Suprapubic skin (tissue), 4 donors: Measurements from ENCODE around the gene IST1. TPM values are rescaled to one million over a fixed set of nuclear protein-coding genes. Genes with fewer than 3 reads are reported as not detected.

ENCODE experiments used
- DNase-seq, 2 donors: peaks; one replicate each; pipeline ENCODE4 v3.0.0-alpha.2; 2019; ENCODE audit warnings: low spot score in 2 of 2
- H3K27ac ChIP-seq: fragments of 200-600 bp; sonication (generic); one replicate; pipeline ENCODE4 v1.5.1; 2019
- H3K27me3 ChIP-seq: fragments of 200-600 bp; sonication (generic); one replicate; pipeline ENCODE4 v1.5.1; 2019
- H3K36me3 ChIP-seq: fragments of 200-600 bp; sonication (generic); one replicate; pipeline ENCODE4 v1.5.1; 2019
- H3K4me1 ChIP-seq: fragments of 200-600 bp; sonication (generic); one replicate; pipeline ENCODE4 v1.5.1; 2019
- H3K4me3 ChIP-seq: fragments of 200-600 bp; sonication (generic); one replicate; pipeline ENCODE4 v1.5.1; 2019; ENCODE audit warnings: mild to moderate bottlenecking
- H3K9me3 ChIP-seq: fragments of 200-600 bp; sonication (generic); one replicate; pipeline ENCODE4 v1.5.1; 2019
- EP300 ChIP-seq: sonication (generic); formaldehyde crosslinking; IDR thresholded peaks from one replicate; pipeline ENCODE4 v1.6.1; 2017; ENCODE audit warnings: antibody characterized with exemption
- POLR2A ChIP-seq, 2 donors: fragments of 450-650 bp; IDR thresholded peaks; one replicate each; pipeline ENCODE4 v1.6.1; 2017; ENCODE audit warnings: antibody characterized with exemption in 2 of 2, mild to moderate bottlenecking in 2 of 2, moderate library complexity in 2 of 2
- POLR2AphosphoS5 ChIP-seq, 3 donors: sonication (generic); formaldehyde crosslinking; IDR thresholded peaks; one replicate each; pipeline ENCODE4 v1.6.1; 2017; ENCODE audit warnings: antibody characterized with exemption in 3 of 3
- WGBS: methylation state at CpG from one replicate; pipeline ENCODE4 v1.1.5; 2018; 5-methylcytosine and 5-hydroxymethylcytosine counted together
- total RNA-seq, 4 donors: library from RNA; depleted of rRNA; stranded (reverse); fragments of >200 nt; gene quantifications; one replicate each; pipeline ENCODE4 v1.1.0, GENCODE V29; 2016
- TF ChIP-seq, protein P1 (sequence below), 2 donors: fragments of 200-600 bp in 1 of 2; fragments of 450-650 bp in 1 of 2; sonication (generic) in 1 of 2; IDR thresholded peaks; one replicate each; pipeline ENCODE4 v1.5.1; 2016 to 2019; ENCODE audit warnings: antibody characterized with exemption in 2 of 2, mild to moderate bottlenecking in 1 of 2, moderate library complexity in 1 of 2

Gene IST1
- total RNA-seq, 4 donors from 2014 or later = 171 to 405 (median 201) TPM

GRCh38 chr16:71883168-71883848 is 12.0 kb upstream of the IST1 start:
- 3% methylated on average over 9 of the region's 46 CpGs for WGBS

DNA sequence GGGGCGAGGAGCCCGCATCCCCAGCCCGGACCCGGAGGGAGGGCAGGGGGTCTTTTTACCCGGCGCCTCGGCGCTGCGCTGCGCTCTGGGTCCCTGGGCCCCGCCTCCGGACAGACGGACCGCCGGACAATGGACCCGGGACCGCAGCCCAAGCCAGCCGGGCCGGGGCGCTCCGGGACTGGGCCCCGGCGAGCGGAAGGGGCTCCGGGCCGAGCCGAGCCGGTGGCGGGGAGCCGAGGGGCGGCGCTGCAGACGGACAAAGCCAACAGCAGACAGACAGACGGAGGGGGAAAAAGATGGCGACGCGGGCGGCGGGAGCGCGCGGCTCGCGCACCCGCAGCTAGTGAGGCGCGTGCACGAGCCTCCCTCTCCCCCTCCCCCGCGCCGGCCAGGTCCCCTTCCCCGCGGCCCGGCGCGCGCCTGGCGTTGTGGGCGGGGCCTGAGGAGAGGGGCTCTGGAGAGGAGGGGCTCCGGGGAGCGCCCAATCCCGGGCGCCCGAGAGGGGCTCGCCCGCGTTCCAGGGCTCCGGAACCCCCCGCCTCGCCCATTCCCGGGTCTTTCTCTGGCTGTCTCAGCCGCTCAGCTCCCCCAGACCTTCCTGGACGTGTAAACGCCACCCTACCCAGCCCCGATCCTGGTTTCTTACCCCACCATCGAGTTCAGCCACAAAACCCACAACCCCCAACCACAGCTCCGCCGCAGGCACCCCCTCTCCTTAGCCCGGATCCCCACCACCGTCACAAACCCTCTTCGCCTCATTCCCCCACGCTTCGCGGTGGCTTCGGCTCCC is 11.3 kb upstream of the IST1 start, which contains the start of gene ZNF821:
ZNF821 (minus strand) TSS at position 334 of the 790 bp plus-strand sequence. CDS start 4,236 bp downstream, outside the sequence.
- Histone ChIP-seq H3K4me1 (peaks cover 23% of the 10 kb centered on the region), H3K27ac (peak within 1 kb of the TSS; percentile 90), H3K9me3 (no peaks in the 10 kb centered on the region), H3K4me3 (peak within 1 kb of the TSS; percentile 97), H3K36me3 (peaks cover 16% of the 10 kb centered on the region), H3K27me3 (no peaks in the 10 kb centered on the region)
- peak in 1 of 2 donors; percentile 88 for DNase-seq
- TF ChIP-seq POLR2AphosphoS5 (IDR thresholded peaks at IDR 0.05) (no peak), POLR2A (IDR thresholded peaks at IDR 0.05) (no peak), EP300 (no peak)
- TF ChIP-seq, protein P1, sequence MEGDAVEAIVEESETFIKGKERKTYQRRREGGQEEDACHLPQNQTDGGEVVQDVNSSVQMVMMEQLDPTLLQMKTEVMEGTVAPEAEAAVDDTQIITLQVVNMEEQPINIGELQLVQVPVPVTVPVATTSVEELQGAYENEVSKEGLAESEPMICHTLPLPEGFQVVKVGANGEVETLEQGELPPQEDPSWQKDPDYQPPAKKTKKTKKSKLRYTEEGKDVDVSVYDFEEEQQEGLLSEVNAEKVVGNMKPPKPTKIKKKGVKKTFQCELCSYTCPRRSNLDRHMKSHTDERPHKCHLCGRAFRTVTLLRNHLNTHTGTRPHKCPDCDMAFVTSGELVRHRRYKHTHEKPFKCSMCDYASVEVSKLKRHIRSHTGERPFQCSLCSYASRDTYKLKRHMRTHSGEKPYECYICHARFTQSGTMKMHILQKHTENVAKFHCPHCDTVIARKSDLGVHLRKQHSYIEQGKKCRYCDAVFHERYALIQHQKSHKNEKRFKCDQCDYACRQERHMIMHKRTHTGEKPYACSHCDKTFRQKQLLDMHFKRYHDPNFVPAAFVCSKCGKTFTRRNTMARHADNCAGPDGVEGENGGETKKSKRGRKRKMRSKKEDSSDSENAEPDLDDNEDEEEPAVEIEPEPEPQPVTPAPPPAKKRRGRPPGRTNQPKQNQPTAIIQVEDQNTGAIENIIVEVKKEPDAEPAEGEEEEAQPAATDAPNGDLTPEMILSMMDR (IDR thresholded peaks at IDR 0.05) = no peak
- WGBS = under 1% methylated on average over 25 of the region's 85 CpGs

More at GRCh38 chr16:71883168-71883848, 12.0 kb upstream of the IST1 start:
- no peaks in the 10 kb centered on the region for H3K9me3 ChIP-seq
- no peaks in the 10 kb centered on the region for H3K27me3 ChIP-seq
- DNase-seq = no peak
- peaks cover 23% of the 10 kb centered on the region for H3K4me1 ChIP-seq
- TF ChIP-seq EP300 = no peak
- no peak for TF ChIP-seq POLR2AphosphoS5 (IDR thresholded peaks at IDR 0.05)
- TF ChIP-seq, protein P1 (IDR thresholded peaks at IDR 0.05) = no peak
- TF ChIP-seq POLR2A (IDR thresholded peaks at IDR 0.05) = no peak
- peak overlapping the region; percentile 97 for H3K4me3 ChIP-seq
- peaks cover 24% of the 10 kb centered on the region for H3K36me3 ChIP-seq
- H3K27ac ChIP-seq = peak overlapping the region; percentile 90

DNA sequence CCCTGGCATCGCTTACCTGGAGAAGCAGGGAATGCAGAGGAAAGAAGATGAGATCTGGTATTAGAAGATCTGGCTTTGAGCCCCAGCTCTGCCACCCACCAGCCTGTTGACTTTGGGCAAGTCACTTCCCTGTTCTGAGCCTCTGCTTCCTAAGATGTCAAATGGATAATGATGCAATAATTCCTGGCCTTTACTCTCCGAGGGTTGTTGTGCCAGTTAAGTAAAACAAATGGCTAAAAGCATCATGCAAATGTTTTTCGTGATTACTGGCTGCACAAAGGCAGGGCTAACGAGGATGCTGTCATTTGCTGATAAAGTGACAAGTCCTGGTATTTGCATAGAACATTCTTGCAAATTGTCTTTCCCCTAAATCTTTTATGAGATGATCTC is 10.1 kb upstream of the IST1 start:
- no peak overlapping the region for H3K27ac ChIP-seq
- WGBS = 44% methylated on average over 4 of the region's 4 CpGs

GRCh38 chr16:71889147-71889546 is 6.2 kb upstream of the IST1 start:
- Histone ChIP-seq H3K27ac (no peak overlapping the region), H3K27me3 (no peaks in the 10 kb centered on the region), H3K4me3 (no peak overlapping the region), H3K4me1 (peaks cover 11% of the 10 kb centered on the region), H3K36me3 (no peaks in the 10 kb centered on the region), H3K9me3 (no peaks in the 10 kb centered on the region)
- TF ChIP-seq, protein P1 (IDR thresholded peaks at IDR 0.05) = no peak
- TF ChIP-seq POLR2AphosphoS5 (IDR thresholded peaks at IDR 0.05) (no peak), POLR2A (IDR thresholded peaks at IDR 0.05) (no peak), EP300 (no peak)
- no peak for DNase-seq
- WGBS = 88% methylated on average over 3 of the region's 3 CpGs

More for the DNA sequence above, 10.1 kb upstream of the IST1 start:
- Histone ChIP-seq H3K36me3 (peaks cover 4% of the 10 kb centered on the region), H3K9me3 (no peaks in the 10 kb centered on the region), H3K27me3 (no peaks in the 10 kb centered on the region), H3K4me1 (peaks cover 23% of the 10 kb centered on the region), H3K4me3 (no peak overlapping the region)
- TF ChIP-seq, protein P1 (IDR thresholded peaks at IDR 0.05) = no peak
- TF ChIP-seq EP300 (no peak), POLR2AphosphoS5 (IDR thresholded peaks at IDR 0.05) (no peak), POLR2A (IDR thresholded peaks at IDR 0.05) (no peak)
- no peak for DNase-seq

- H3K36me3 ChIP-seq = no peaks in the 10 kb centered on the region
- WGBS = 33% methylated on average over 7 of the region's 7 CpGs
- no peaks in the 10 kb centered on the region for H3K9me3 ChIP-seq
- peak overlapping the region; percentile 62 for H3K4me3 ChIP-seq
- TF ChIP-seq, protein P1 (IDR thresholded peaks at IDR 0.05) = no peak
- no peak for TF ChIP-seq POLR2AphosphoS5 (IDR thresholded peaks at IDR 0.05)
- TF ChIP-seq POLR2A (IDR thresholded peaks at IDR 0.05) = no peak
- no peak for TF ChIP-seq EP300
- no peak for DNase-seq
- H3K27ac ChIP-seq = peak overlapping the region; percentile 89
- H3K27me3 ChIP-seq = no peaks in the 10 kb centered on the region
- H3K4me1 ChIP-seq = peaks cover 29% of the 10 kb centered on the region
Observed at GRCh38 chr16:71893888-71894228, 1.5 kb upstream of the IST1 start.
